IPS DF 4.7 (cell line): Measurements from ENCODE around the gene PDE8A.

ENCODE experiments used
- DNase-seq: peaks from one replicate; pipeline ENCODE4 v3.0.0-alpha.2; 2013; ENCODE audit warnings: low spot score; ENCODE audit errors: extremely low read depth

PDE8A gene

DNA sequence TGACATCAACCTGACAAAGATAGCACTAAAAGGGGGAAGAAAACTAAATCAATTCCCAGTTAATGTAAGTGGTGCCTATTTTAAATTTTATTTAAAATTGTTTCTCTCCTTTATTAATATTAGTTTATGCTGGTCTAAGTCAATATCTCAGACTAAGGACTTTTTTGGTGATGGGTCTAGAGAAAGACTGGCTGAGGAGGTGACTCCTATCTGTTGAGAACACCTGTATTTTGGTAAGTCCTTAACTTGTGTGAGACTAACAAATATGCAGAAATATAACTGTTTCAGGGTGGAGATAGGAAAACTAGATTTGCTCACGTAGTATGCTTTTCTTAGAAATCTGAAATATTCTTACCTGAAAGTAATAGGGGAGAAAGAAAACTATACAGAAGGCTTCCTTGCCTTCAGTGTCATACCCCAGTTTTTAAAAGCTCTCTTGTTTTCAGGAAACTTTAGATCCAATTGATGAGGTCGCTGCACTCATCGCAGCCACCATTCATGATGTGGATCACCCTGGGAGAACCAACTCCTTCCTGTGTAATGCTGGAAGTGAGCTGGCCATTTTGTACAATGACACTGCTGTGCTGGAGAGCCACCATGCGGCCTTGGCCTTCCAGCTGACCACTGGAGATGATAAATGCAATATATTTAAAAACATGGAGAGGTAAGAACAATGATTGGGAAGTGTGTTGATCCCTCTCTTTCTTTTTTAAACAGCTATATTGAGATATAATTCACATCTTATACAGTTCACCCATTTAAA, 138.9 kb downstream of the PDE8A start:
- no peak for DNase-seq

DNA sequence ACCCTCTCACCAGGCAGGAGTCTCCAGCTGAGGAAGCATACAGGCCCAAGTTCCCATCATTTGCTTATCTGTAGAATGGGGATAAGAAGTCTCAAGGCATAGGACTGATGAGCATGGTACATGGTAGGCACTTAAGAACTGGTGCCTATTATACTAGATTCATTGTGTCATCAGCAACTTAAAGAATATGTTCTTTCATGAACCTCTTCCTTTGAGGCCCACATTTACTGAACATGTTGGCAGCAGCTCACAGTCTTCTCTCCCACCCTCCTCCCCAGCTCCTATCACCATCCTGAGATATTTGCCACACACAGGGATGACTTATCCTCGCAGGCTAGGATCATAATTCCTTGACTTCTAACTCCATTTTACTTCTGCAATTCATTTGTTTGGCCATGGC, 142.5 kb downstream of the PDE8A start:
- DNase-seq: no peak

DNA sequence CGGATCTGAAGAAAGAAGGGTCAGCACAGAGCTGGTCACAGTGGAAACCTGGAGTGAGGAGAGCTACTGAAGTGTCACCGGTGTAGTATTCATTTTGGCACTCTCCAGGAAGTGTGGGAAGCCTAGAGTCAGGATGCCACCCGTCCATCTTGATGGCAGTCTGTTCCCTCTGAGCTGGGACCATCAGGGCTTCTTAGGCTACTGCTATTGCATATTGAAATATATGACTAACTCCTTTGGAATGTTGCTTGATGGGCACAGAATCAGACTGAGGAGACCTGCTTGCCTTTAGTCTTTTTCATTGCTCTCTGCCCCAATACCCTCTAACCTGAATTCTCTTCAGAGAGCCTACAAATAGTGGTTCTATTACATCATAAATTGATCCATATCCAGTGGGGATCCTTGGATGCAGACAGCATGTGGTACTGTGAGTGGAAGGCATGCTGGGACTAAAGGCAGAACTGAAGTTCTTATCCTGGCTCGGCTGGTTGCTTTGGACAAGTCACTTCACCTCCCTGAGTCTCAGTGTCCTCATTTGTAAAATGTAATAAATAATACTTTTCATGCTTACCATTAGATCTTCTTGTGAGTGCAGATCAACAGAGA, 143.5 kb downstream of the PDE8A start:
- peak; percentile 22 for DNase-seq

DNA sequence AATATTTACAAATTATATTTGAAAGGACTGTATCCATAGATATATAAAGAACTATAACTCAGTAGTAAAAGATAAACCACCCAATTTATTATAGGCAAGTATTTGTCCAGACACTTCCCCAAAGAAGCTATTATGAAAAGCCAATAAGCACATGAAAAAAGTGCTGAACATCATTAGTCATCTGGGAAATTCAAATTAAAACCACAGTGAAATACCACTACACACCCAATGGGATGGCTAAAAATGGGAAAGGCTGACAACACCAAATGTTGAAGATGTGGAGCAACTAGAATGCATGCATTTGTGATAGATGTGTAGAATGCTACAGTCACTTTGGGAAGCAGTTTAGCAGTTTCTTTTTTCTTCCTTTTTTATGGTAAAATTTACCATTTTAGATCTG, 147.0 kb downstream of the PDE8A start:
- DNase-seq: no peak

DNA sequence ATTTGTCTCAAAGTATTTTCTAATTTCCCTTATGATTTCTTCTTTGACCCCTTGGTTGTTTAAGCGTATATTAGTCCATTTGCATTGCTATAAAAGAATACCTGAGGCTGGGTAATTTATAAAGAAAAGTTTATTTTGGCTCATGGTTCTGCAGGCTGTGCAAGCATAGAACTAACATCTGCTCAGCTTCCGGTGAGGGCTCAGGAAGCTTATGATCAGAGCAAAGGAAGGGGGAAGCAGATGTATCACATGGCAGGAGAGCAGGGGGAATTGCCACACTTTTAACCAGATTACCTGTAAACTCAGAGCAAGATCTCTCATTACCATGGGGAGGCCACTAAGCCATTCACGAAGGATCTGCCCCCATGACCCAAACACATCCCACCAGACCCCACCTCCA, 148.2 kb downstream of the PDE8A start:
- DNase-seq: no peak

DNA sequence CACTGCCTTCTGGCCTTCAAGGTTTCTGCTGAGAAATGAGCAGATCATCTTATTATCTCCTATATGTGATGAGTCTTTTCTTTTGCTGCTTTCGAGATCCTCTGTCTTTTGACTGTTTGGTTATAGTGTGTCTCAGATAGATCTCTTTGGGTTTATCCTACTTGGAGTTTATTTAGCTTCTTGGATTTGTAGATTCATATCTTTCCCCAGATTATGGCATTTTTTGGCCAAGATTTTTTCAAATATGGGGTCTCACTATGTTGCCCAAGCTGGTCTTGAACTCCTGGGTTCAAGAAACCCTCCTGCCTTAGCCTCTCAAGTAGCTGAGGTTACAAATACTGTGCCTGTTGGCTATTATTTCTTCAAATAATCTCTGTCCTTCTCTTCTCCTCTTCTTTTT, 150.3 kb downstream of the PDE8A start:
- DNase-seq: no peak

DNA sequence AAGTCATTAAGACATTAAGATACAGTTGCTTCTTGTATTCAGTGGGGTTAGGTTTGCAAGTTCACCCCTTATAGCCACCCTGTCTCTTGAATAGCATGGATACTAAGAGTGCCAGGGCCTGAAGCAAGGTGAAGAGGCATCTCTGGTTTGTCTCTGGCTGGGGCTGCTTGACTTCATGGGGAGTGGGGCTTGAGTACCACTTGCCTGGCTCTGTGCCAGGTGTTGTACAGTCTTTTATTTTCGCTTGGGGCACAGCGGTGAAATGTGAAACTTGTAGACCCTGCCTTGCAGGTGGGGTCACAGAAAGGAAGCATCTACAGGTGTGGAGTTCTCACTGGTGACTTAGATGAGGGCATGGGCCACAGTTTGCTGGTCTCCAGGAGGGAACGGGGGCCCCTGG, 152.1 kb downstream of the PDE8A start:
- no peak for DNase-seq

DNA sequence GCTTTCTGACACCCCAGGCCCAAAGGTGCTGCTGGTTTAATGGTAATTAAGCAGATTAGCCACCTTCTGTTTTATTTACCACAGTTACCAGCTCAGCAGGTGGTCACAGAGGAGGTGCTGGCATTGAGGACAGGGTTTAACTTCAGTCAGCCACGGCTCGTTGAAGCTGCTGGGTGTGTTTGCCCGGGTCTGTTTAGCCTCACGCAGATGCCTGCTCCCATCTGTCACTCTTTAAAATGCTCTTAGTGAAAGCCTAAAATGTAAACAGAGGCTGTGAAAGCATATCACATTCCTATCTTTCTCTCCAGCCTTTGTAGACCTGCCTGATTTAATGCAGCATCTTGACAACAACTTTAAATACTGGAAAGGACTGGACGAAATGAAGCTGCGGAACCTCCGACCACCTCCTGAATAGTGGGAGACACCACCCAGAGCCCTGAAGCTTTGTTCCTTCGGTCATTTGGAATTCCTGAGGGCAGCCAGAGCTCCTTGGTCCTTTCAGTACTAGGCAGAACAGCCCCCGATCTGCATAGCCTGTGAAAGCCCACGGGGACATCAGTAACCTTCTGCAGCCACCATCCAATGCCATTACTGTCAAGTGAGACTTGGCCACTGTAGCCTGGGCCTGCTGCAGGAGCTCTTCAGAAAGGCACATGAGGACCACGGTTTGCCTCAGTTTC, 156.0 kb downstream of the PDE8A start:
- no peak for DNase-seq

DNA sequence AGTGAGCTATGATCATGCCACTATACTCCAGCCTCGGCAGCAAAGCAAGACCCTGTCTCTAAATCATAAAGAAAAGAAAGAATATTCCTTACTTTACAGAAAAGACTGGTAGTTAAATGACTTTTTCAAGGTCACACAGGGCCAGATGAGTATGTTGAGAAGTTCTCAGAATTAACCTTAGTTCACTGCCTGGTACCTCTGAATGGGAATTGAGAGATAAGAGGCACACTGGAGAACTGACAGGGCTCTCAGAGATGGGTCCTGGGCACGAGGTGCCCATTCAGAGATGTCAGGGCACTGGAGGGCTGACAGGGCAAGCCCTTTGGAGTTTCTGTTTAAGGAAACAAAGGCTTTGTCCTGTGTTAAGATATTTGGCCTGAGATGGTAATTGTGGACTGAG, 157.7 kb downstream of the PDE8A start:
- DNase-seq: no peak

DNA sequence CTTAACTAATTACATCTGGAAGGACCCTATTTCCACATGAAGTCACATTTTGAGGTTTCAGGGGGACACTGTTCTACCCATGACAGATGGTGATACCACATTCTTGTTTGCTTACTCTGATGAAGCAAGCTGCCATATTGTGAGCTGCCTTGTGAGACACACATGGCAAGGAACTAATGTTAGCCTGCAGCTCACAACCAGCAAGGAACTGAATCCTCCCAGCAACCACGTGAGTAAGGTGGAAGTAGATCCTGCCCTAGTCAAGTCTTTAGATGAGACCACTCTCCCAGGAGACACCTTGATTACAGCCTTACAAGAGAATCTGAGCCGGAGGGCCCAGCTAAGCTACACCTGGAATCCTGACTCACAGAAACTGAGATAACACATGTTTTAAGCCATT, 160.1 kb downstream of the PDE8A start:
- DNase-seq: no peak

DNA sequence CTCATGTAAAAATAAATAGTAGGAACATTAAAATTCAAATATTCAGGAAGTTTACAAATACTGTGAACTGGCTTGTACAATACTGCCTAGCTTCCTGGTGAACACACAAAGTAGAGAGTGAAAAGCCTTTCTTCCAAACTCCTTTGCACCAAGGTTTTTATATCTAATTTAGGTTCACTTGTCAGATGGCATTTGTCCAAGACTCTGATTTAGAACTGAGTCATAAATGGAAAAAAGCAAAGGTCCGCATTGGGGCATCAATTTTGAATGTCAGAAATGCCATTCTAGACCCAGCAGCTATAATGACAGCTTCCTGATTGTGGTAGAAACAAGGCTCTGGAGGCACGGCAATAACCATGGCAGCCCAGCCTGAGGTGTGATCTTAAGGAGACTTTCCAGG, 160.7 kb downstream of the PDE8A start:
- DNase-seq: no peak

DNA sequence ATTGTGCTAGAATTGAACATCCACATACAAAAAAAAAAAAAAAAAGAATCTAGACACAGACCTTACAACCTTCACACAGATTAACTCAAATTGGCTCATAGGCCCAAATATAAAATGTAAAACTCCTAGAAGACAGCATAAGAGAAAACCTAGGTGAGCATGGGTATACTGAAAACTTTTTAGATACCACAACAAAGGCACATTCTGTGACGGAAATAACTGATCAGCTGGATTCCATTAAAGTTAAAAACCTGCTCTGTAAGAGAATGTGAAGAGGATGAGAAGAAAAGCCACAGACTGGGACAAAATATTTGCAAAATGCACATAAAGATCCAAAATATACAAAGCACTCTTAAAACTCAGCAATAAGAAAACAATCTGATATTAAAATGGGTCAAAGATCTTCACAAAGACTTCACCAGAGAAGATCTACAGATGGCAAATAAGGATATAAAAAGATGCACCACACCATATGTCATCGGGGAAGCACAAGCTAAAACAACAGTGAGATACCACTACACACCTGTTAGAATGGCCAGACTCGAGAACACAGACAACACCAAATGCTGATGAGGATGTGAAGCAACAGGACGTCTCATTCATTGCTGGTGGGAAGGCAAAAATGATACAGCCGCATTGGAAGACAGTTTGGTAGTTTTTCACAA, 167.9 kb downstream of the PDE8A start:
- no peak for DNase-seq

DNA sequence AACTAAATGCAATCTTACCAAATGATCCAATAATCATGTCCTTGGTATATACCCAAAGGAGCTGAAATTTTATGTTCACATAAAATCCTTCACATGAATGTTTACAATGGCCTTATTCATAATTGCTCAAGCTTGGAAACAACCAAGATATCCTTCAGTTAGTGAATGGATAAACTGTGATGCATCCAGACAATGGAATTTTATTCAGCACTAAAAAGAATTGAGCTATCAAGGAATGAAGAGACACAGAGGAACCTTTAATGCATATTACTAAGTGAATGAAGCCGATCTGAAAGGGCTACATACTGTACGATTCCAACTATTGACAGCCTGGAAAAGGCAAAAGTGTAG, 168.4 kb downstream of the PDE8A start:
- no peak for DNase-seq

DNA sequence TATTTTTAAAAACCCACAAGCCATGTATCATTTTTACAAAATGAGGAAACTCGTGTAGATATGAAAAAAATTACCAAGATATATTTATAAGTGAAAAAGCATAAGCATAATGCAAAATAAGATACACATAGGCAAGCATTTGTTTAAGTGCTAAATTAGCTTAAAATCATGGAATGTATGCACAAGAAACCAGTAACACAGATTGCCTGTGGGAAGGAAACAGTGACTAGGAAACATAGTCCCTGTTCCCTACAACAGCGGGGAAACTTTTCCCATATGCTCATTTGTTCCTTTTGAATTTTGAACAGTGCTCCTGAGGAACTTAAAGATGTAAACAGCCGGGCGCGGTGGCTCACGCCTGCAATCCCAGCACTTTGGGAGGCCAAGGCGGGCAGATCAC, 169.5 kb downstream of the PDE8A start:
- DNase-seq: no peak

DNA sequence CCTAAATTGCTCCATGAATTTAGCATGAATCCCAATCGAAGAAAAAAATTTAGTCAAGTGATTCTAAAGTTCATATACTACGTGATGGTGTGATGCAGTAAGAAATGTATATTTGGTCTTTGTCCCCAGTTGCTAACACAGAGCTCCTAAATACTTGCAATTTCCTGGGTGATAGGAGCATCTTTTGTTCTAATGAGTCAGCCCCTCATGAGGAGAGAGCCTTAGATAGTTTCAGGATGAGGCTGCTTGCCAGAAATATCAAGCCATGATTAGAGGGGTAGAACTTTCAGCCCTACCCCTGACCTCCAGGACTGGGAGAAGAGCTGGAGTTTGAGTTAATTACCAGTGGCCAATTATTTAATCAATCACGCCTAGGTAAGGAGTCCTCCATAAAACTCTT, 170.2 kb downstream of the PDE8A start:
- no peak for DNase-seq

DNA sequence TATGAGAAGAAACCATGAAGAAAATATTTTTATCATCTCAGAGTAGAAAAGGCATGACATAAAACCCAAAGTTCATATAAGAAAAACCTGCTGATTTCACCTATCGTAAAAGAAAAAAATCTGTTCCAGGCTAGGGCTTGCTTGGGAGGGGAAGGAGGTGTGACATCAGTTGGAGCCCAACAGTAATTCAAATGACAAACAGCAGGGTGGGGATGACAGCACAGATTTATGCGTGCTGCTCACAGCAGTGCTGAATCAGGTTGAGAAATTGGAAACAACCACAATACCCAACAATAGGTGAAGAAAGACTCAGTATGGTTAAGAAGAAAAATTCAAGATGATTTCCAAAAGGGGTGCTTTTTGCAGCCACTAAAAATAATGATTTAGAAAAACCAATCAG, 172.4 kb downstream of the PDE8A start:
- no peak for DNase-seq

DNA sequence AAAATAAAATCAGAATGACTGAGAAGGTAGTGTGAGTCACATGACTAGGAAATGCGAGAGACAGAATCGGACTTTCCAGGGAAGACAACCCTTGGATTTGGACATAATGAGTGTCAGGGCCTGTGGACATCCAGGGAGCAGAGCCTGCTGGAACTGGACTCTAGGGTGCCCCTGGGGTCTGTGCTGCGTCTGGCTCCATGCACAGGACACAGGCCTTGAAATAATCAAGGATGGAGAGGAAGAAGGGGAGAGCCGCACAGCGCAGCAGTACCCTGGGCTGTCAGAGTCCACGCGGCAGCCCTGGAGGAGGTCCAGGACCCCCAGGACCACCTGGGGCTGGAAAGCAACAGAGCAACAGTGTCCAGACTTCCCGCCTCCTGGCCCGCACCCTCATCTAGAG, 173.7 kb downstream of the PDE8A start:
- no peak for DNase-seq

DNA sequence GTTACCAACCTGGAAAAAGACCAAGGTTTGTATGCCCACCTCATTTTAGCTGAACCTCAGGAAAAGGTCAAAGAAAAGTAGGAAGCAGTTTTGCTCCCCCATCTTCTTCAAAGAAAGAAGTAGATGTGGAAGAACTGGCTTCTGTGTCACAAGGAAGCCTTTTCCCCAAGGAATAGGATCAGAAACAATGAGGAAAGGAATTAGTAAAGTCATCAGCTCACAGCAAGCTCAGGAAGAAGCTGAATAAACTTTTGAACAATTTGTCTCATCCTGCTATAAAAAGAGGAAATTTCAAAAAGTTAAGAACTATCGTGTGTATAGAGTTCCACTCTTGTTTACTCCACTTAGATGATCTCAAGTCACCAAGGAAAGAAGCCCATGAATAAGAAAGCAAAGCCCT, 174.2 kb downstream of the PDE8A start:
- no peak for DNase-seq

DNA sequence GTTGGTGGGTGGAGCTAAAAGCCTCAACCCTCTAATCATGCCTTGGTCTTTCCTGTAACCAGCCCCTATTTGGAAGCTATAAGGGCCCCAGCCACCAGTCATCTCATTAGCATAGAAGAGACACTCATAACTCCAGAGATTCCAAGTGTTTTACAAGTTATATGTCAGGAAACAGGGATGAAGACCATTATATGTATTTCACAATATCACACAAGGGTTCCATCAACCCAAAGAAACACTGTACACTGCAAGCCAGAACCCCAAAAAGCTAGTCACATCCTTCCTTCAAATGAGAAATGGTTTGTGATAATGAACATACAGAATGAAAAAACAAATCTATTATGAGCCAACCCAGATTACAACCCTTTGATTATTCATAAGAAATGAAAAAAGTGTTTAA, 175.7 kb downstream of the PDE8A start:
- DNase-seq: no peak

DNA sequence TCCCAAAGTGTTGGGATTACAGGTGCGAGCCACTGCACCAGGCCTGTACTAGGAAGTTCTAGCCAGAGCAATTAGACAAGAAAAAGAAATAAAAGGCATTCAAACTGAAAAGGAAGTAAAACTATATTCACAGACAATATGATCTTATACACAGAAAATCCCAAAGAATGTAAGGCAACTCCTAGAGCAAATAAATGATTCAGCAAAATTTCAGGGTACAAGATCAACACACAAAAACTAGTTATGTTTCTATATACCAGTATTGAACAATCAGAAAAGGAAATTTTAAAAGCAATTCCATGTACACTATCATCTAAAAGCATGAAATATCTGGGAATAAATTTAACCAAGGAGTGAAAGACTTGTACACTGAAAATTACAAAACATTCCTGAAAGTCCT, 180.6 kb downstream of the PDE8A start:
- no peak for DNase-seq

DNA sequence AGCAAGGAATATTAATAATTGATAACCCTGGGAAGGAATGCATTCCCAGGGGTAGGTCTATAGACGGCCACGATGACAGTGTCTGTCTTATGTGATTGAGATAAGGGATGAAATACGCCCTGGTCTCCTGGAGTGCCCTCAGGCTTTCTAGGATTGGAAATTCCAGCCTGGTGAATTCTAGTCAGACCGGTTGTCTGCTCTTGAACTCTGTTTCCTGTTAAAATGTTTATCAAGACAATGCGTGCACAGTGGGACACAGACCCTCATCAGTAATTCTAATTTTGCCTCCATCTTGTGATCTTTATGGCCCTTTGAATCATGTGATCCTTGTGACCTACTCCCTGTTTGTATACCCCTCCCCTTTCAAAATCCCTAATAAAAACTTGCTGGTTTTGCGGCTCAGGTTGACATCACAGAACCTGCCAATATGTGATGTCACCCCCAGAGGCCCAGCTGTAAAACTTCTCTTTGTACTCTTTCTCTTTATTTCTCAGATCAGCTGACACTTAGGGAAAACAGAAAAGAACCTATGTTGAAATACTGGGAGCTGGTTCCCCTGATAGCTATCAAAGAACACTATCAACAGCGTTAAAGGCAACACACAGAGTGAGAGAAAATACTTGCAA, 183.3 kb downstream of the PDE8A start:
- no peak for DNase-seq

DNA sequence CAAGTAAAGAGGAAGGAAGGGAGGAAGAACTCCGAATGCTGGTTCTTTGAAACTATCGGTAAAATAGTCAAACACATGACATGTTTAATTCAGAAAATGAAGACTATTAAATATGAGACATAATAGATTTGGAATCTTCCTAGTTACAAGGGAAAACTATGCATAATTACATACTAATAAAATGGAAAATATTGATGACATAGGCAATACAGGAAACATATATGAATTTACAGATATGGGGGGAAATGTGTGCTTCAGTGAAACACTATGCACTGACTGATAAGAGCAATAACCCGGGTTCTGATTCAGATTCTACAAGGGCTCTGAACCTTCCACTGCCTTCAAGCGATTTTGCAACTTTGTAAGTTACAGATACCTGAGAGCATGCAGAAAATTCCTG, 185.9 kb downstream of the PDE8A start:
- no peak for DNase-seq
